ENCODE data around the gene GCGR. TPM values are rescaled to one million over a fixed set of nuclear protein-coding genes. Genes with fewer than 3 reads are reported as not detected.

GCGR gene
- polyA plus RNA-seq, 2 of the 4 experiments (the other 2 are of a cell fraction), result 0.19 to 0.45 TPM

DNA sequence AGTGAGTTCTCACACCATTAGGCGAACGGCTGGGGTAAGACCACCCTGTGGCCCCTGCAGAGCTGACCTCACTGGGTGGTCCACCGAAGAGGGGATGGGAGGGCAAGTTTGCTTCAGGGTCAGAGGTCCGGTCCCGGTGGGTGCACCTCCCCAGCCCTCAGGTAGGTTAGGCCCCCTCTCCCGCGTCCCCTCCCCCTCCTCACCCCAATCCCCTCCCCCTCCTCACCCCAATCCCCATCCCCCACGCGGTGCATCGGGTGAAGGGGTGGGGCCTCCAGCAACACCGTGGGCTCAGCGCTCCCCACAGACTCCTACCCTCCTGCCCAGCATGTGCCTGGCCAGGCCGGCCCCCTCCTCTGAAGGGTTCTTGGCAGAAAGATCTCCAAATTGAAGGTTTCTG is 15.8 kb downstream of the GCGR start:
- ChIA-PET POLR2A (no interaction called here), CTCF (interaction anchor here (0.6 to 4.0 kb wide), 5 partner anchors 10 to 106 kb away, joined by 3 to 25 read pairs (median 3); partner anchors contain the start of gene MCRIP1)
- no peaks in the 10 kb centered on the region for H3K9me3 ChIP-seq
- no peak for DNase-seq (ENCODE audit: low read depth in 1 of 2, low spot score in 1 of 2)
- H3K4me2 ChIP-seq, result no peak overlapping the region
- H3K4me3 ChIP-seq, result no peak overlapping the region
- ATAC-seq, result no peak
- 68% methylated on average over 9 of the region's 13 CpGs for WGBS (ENCODE audit: missing lambda C conversion rate)
- peaks cover 44% of the 10 kb centered on the region for H3K4me1 ChIP-seq
- TF ChIP-seq, protein P1, sequence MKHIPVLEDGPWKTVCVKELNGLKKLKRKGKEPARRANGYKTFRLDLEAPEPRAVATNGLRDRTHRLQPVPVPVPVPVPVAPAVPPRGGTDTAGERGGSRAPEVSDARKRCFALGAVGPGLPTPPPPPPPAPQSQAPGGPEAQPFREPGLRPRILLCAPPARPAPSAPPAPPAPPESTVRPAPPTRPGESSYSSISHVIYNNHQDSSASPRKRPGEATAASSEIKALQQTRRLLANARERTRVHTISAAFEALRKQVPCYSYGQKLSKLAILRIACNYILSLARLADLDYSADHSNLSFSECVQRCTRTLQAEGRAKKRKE (CRISPR knock-in tag; IDR thresholded peaks at IDR 0.05; ENCODE audit: low read depth), result no peak
- TF ChIP-seq NR3C1 (IDR thresholded peaks at IDR 0.05) (no peak), EHF (CRISPR knock-in tag; IDR thresholded peaks at IDR 0.05) (no peak), CEBPB (IDR thresholded peaks at IDR 0.05) (no peak), GATA3 (IDR thresholded peaks at IDR 0.05; ENCODE audit: borderline replicate concordance) (no peak), HOXA7 (CRISPR knock-in tag; IDR thresholded peaks at IDR 0.05) (no peak), MAX (IDR thresholded peaks at IDR 0.05) (no peak), POLR2A (IDR thresholded peaks at IDR 0.05; ENCODE audit: low read length) (no peak), JUN (IDR thresholded peaks at IDR 0.05) (no peak), CHD4 (IDR thresholded peaks at IDR 0.05; ENCODE audit: borderline replicate concordance) (no peak)
- FAIRE-seq, result no peak
- no peak overlapping the region for H3K27ac ChIP-seq

DNA sequence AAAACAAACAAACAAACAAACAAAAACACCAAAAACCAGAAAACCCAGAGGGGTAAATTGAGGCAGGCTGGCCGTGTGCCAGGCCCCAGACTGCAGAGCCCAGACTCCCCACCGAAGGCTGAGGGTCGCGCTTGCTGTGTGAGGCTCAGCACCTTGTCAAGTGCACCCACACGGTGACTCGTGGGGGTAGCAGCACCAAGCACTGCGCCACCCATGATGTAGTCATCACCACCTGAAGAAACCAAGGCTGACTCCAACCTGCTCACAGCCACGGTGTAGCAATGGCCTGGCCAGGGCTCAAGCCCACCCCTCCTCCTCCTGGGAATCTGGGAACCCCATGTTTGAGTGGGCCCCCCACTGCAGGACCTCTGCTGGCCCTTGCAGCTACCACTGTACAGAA is 17.2 kb downstream of the GCGR start:
- CTCF ChIA-PET, result interaction anchor here (1.1 to 4.0 kb wide), 12 partner anchors 8 to 88 kb away, joined by 3 to 25 read pairs (median 6); partner anchors contain the start of gene MCRIP1
- WGBS (ENCODE audit: missing lambda C conversion rate), result 74% methylated on average over 8 of the region's 8 CpGs
- peak overlapping the region; percentile 48 for H3K4me2 ChIP-seq
- DNase-seq (ENCODE audit: low read depth in 1 of 2, low spot score in 1 of 2), result no peak
- peaks cover 30% of the 10 kb centered on the region for H3K4me1 ChIP-seq
- POLR2A ChIA-PET, result interaction anchor here (1.0 kb wide), 1 partner anchor 12 kb away, joined by 4 read pairs; the partner anchor contains the start of gene MCRIP1
- no peaks in the 10 kb centered on the region for H3K9me3 ChIP-seq
- peak overlapping the region; percentile 54 to 81; a peak in 5 of 6 replicates for H3K27ac ChIP-seq
- H3K4me3 ChIP-seq, result no peak overlapping the region
- TF ChIP-seq MAZ (IDR thresholded peaks at IDR 0.05; ENCODE audit: borderline replicate concordance, low read depth, low read length) (no peak), NR3C1 (IDR thresholded peaks at IDR 0.05) (no peak), ZFP36 (IDR thresholded peaks at IDR 0.05; ENCODE audit: borderline replicate concordance, partially characterized antibody) (no peak), RARB (CRISPR knock-in tag; IDR thresholded peaks at IDR 0.05) (no peak)
- peak in 1 of 2 experiments; percentile 6; a peak in 3 of 6 replicates for ATAC-seq
- FAIRE-seq, result no peak

GRCh38 chr17:81821603-81822311 is 17.8 kb downstream of the GCGR start:
- FAIRE-seq, result no peak
- WGBS (ENCODE audit: missing lambda C conversion rate), result 45% methylated on average over 11 of the region's 20 CpGs
- peak overlapping the region; percentile 48 for H3K4me2 ChIP-seq
- H3K4me1 ChIP-seq, result peaks cover 24% of the 10 kb centered on the region
- DNase-seq (ENCODE audit: low read depth in 1 of 2, low spot score in 1 of 2), result peak; percentile 85 to 93
- CTCF ChIA-PET, result interaction anchor here (0.7 to 4.0 kb wide), 20 partner anchors 9 to 136 kb away, joined by 3 to 25 read pairs (median 4); partner anchors contain the start of gene PPP1R27
- POLR2A ChIA-PET, result interaction anchor here (1.0 kb wide), 1 partner anchor 11 kb away, joined by 4 read pairs; the partner anchor contains the start of gene MCRIP1
- 0 out of 2 replicates have a peak, but pooled peaks have one; percentile 29 for TF ChIP-seq MYC (IDR thresholded peaks at IDR 0.05; ENCODE audit: borderline replicate concordance, low read length)
- peak; percentile 66; the same call in 1 of the 2 replicates for TF ChIP-seq E2F6 (IDR thresholded peaks at IDR 0.05; ENCODE audit: borderline replicate concordance, low read depth)
- TF ChIP-seq RAD21 (conservative IDR thresholded peaks at IDR 0.05 in 1 of 2, IDR thresholded peaks at IDR 0.05 in 1 of 2), result peak; percentile 31 to 59; a peak in 2 of 5 replicates
- peak; percentile 70; the same call in 1 of the 2 replicates for TF ChIP-seq MAZ (IDR thresholded peaks at IDR 0.05; ENCODE audit: borderline replicate concordance, low read depth, low read length)
- TF ChIP-seq ELK1 (IDR thresholded peaks at IDR 0.05; ENCODE audit: low read depth, low read length), result no peak
- no peak for TF ChIP-seq RCOR1 (IDR thresholded peaks at IDR 0.05; ENCODE audit: low read depth, low read length)
- peak; percentile 63 for TF ChIP-seq SMC3 (IDR thresholded peaks at IDR 0.05)
- peak; percentile 77 for TF ChIP-seq MAX (IDR thresholded peaks at IDR 0.05)
- no peak for TF ChIP-seq TP53 (CRISPR knock-in tag; IDR thresholded peaks at IDR 0.05)
- TF ChIP-seq CTCF (IDR thresholded peaks at IDR 0.05), result peak; percentile 63
- TF ChIP-seq, protein P2, sequence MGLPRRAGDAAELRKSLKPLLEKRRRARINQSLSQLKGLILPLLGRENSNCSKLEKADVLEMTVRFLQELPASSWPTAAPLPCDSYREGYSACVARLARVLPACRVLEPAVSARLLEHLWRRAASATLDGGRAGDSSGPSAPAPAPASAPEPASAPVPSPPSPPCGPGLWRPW (IDR thresholded peaks at IDR 0.05), result no peak
- no peak for TF ChIP-seq RARB (CRISPR knock-in tag; IDR thresholded peaks at IDR 0.05)
- no peak for TF ChIP-seq FOSB (CRISPR knock-in tag; IDR thresholded peaks at IDR 0.05)
- peak; percentile 56 for TF ChIP-seq ZFP36 (IDR thresholded peaks at IDR 0.05; ENCODE audit: borderline replicate concordance, partially characterized antibody)
- H3K27ac ChIP-seq, result peak overlapping the region; percentile 54 to 81
- no peak overlapping the region for H3K4me3 ChIP-seq
- peak; percentile 61 to 90 for ATAC-seq
- no peaks in the 10 kb centered on the region for H3K9me3 ChIP-seq
